ENCODE measurements around the gene RPRD1A.
"Not testable (repeated sequence)": the region's sequence is repeated elsewhere in the genome, so short reads cannot be mapped to it uniquely, and the experiment has no call there.

RPRD1A gene

GRCh38 chr18:36031407-36031806 is 36.0 kb downstream of the RPRD1A start:
- no peak for DNase-seq (ENCODE audit: low read depth)

GRCh38 chr18:36028859-36029258 is 38.5 kb downstream of the RPRD1A start:
- no peak for DNase-seq (ENCODE audit: low read depth)

DNA sequence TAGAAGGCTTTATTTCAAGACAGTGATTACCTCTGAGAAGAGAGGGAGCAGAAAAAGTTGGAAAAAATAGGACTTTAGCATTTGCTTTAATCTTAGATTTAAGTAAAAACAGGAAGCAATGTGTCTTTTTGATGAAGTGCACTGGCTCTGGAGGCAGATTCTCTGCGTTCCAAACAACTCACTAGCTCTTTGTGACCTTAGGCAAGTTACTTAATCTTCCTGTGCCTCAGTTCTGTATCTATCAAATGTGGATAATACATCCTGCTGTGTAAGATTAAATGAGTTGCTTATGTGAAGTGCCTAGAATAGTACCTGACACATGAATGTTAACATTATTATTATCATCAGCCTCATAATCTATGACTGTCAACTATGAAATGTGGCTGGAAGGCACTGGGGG is 42.3 kb downstream of the RPRD1A start:
- DNase-seq (ENCODE audit: low read depth) = no peak

GRCh38 chr18:36024241-36024640 is 43.1 kb downstream of the RPRD1A start:
- not testable (repeated sequence) for DNase-seq (ENCODE audit: low read depth)

DNA sequence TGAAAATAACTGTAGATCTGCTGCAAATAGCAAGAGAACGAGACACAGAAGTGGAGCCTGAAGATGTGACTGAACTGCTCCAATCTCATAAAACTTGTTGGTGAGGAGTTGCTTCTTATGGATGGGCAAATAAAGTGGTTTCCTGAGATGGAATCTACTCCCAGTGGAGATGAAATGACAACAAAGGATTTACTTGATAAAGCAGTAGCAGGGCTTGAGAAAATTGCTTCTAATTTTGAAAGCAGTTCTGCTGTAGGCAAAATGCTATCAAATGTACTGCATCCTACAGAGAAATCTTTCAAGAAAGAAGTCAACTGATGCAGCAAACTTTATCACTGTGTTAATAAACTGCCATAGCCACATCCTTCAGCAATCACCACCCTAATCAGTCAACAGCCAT is 44.0 kb downstream of the RPRD1A start:
- DNase-seq (ENCODE audit: low read depth) = no peak

DNA sequence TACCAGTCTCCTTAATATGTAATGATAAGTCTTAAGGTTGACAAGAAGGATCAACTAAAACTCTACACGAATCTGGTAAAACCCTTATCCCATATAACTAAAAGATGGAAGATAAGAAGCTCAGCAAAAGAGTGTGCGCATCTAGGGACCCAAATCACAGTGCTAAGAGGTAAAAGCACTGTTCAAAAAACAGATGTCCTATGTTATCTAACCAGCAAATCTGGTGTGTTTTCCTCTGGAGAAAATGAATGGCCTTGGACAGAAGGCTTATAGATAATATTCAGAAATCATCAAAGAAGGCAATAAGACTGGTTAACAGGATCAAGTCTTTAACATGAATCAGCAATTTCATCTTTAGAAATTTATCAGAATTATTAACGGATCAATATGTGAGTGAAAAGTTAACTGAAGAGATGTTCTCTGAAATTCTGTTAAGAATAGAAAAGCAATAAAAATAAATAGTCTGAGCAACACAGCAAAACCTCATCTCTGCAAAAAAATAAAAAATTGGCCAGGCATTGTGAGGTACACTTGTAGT is 47.1 kb downstream of the RPRD1A start:
- no peak for DNase-seq (ENCODE audit: low read depth)

DNA sequence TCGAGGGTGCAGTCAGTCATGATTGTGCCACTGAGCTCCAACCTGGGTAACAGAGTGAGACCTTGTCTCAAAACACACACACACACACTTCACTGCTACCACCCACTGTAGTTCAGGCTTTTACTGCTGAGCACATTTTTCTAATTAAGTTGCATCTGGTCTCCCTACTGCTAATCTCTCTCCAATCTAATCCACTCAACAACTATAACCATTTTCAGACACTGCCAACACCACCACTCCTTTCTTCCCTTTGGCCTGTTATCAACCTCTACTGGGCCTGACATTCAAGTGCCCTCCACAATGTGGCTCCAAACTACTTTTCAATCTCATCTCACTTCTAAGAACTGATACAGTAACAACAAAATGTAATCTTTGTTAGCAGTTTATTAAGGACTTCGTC is 50.1 kb downstream of the RPRD1A start:
- no peak for DNase-seq (ENCODE audit: low read depth)

- DNase-seq (ENCODE audit: low read depth) = no peak
These were observed 51.7 kb downstream of the RPRD1A start for GRCh38 chr18:36015629-36016028.

GRCh38 chr18:36012891-36013290 is 54.5 kb downstream of the RPRD1A start:
- no peak for DNase-seq (ENCODE audit: low read depth)

GRCh38 chr18:36009214-36009613 is 58.1 kb downstream of the RPRD1A start:
- DNase-seq (ENCODE audit: low read depth) = no peak

GRCh38 chr18:36006997-36007396 is 60.4 kb downstream of the RPRD1A start:
- DNase-seq (ENCODE audit: low read depth) = no peak

DNA sequence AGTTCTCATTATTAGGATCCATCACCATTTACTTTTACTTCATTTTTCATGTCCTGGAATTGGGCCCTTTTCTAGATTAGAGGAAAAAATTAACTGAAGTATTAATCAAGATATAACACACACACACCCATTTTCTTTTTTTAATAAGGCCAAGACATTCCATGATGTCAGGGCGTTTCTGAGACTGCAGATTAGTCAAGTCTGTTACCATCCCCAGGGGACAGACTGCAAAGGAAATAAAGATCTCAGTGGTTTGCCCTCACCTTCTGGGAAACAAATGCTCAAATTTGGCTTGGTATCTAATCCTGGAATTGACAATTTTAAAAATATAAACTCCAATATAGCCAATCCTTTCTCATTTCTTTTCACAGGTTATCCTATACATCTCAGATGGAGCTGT is 67.4 kb downstream of the RPRD1A start:
- no peak for DNase-seq (ENCODE audit: low read depth)

DNA sequence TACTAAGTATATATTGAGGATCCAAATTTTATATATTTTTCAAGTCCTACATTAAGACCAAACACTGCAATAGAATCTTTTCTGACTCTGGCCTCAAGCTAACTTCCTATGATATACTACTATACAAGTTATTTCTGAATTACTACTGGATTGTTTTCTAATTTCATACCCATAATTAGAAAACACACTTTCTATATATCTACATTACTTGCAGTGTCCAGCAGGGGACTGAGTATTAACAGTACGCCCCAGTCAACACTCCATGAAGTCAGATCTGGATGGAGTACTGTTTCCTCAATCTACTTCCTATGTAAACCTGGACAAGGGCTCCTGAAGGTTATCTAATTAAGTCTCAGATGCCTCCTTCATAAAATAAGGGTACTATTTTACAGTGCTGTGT is 68.4 kb downstream of the RPRD1A start:
- no peak for DNase-seq (ENCODE audit: low read depth)

DNA sequence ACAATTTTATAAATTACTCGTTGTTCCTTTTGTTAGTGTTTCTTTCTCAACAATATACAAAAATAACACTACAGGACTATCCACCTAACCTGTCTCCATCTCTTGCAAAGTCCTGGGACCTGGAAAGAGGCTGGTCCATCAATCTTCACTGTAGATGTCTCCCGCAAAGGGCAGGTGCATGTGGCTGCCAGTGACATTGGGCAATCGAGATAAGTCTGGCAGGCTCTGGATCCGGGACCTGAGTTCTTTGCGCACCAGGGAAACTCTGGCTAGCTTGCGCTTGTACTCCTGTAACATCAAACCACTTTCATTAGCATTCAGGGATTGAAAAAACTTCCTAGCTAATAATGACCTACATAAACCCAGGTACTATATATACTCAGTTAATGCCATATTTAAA is 74.3 kb downstream of the RPRD1A start:
- no peak for DNase-seq (ENCODE audit: low read depth)

- no peak for DNase-seq (ENCODE audit: low read depth)
These were observed 75.7 kb downstream of the RPRD1A start for GRCh38 chr18:35991696-35992095.

- no peak for DNase-seq (ENCODE audit: low read depth)
These were observed 83.5 kb downstream of the RPRD1A start for GRCh38 chr18:35983818-35984217.

DNA sequence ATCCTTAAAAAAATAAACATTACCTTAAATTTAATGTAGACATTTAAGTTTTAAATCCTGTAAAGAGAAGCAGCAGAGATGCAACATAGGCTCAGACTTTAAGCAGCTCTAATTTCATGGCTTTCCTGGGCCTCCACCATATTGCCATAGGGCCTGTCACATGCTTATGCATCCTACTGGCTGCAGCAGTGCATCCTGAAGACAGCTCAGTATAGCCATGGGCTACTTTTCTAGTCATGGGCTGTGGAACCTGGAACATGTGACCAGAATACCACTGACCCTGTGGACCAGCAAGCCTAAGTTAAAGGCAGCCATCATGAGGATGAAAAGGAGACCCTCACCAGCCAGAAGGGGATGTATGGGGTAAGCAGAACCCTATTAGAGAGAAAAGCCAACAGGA is 84.2 kb downstream of the RPRD1A start:
- DNase-seq (ENCODE audit: low read depth) = no peak

- no peak for DNase-seq (ENCODE audit: low read depth)
These were observed 84.8 kb downstream of the RPRD1A start for GRCh38 chr18:35982409-35983114.

GRCh38 chr18:35979112-35979511 is 88.2 kb downstream of the RPRD1A start:
- no peak for DNase-seq (ENCODE audit: low read depth)

- DNase-seq (ENCODE audit: low read depth) = no peak
These were observed 93.2 kb downstream of the RPRD1A start for GRCh38 chr18:35974181-35974580.

- no peak for DNase-seq (ENCODE audit: low read depth)
These were observed 93.7 kb downstream of the RPRD1A start for GRCh38 chr18:35973650-35974049.

- DNase-seq (ENCODE audit: low read depth) = peak; percentile 89
These were observed 95.0 kb downstream of the RPRD1A start, which contains the start of gene RMP24 for GRCh38 chr18:35972197-35973000. TSS of gene RMP24 (plus strand) at chr18:35972679.

DNA sequence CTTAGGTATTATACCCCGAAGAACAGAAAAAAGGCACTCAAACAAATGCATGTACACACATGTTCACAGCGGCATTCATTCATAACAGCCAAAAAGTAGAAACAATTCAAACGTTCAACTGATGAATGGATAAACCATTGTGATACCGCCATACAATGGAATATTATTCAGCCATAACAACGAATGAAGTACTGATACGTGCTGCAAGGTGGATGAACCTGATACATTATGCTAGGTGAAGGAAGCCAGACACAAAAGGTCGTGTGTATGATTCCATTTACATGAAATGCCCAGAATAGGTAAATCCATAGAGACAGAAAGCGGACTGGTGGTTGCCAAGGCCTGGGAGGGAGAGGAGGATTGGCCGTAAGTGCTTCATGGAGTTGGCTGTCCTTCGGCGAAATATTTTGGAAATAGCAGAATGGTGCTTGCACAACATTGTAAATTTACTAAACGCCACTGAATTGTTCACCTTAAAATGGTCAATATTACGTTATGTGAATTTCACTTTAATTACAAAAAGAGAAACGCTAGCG is 95.6 kb downstream of the RPRD1A start:
- DNase-seq (ENCODE audit: low read depth) = no peak
